GM12878 (cell line): ENCODE measurements around the gene PERM1. TPM values are rescaled to one million over a fixed set of nuclear protein-coding genes. Genes with fewer than 3 reads are reported as not detected.

Source experiments
- ATAC-seq: fragments of 200-7000 bp; cut with Tn5 transposase; 3 replicates; pipeline ENCODE4 v1.9.1; 2020; ENCODE audit warnings: mild to moderate bottlenecking, moderate library complexity
- BruUV-seq: library from RNA; stranded (reverse); fragments of 400-500 nt; replicated peaks from 2 replicates; lab custom pipeline; 2021; lab: Mats Ljungman, UMichigan
- CTCF ChIA-PET: fragments of 300-600 bp; sonication (Branson Sonifier 250); formaldehyde crosslinking; extraction: SDS; loops from one replicate; lab custom pipeline; 2021; ENCODE audit warnings: inconsistent platforms; lab: Yijun Ruan, JAX
- POLR2A ChIA-PET: fragments of 350-600 bp; formaldehyde crosslinking; extraction: SDS; loops from one replicate; lab custom pipeline; 2021; ENCODE audit warnings: inconsistent platforms; lab: Charles Lee
- RAD21 ChIA-PET: fragments of 300-600 bp; sonication (Branson Sonifier 250); formaldehyde crosslinking; loops from one replicate; lab custom pipeline; 2023; ENCODE audit warnings: antibody characterized with exemption; ENCODE audit not compliant: unreplicated experiment; lab: Charles Lee
- SMC1A ChIA-PET: fragments of 300-600 bp; sonication (Branson Sonifier 250); formaldehyde crosslinking; loops from one replicate; lab custom pipeline; 2023; ENCODE audit not compliant: unreplicated experiment, uncharacterized antibody; lab: Charles Lee
- DNase-seq: peaks from one replicate; pipeline ENCODE4 v3.0.0-alpha.2; 2011; ENCODE audit warnings: low read depth, low spot score
- FAIRE-seq: peaks from 3 replicates; lab custom pipeline; 2011; peaks lifted over from hg19 to GRCh38; lab: Jason Lieb, UNC
- H2AFZ ChIP-seq: 2 replicates; pipeline ENCODE4 v1.6.0; 2011; ENCODE audit warnings: low read depth, low read length, control low read depth; ENCODE audit not compliant: control insufficient read depth
- H3K27ac ChIP-seq: 2 replicates; pipeline ENCODE4 v1.5.1; 2011; ENCODE audit warnings: control low read depth; ENCODE audit not compliant: control insufficient read depth, insufficient read depth
- H3K27me3 ChIP-seq, 2 experiments: replicated peaks in 1 of 2; 2 replicates each; pipeline versions ENCODE4 v1.6.0 to v1.6.1; 2011; ENCODE audit warnings: low read length in 1 of 2; ENCODE audit not compliant: control insufficient read depth in 2 of 2, insufficient read depth in 2 of 2
- H3K36me3 ChIP-seq, 2 experiments: 2 replicates each; pipeline ENCODE4 v1.5.1; 2011; ENCODE audit warnings: low read length in 1 of 2; ENCODE audit not compliant: control insufficient read depth in 2 of 2, insufficient read depth in 2 of 2
- H3K4me1 ChIP-seq: 2 replicates; pipeline ENCODE4 v1.6.1; 2011; ENCODE audit warnings: mild to moderate bottlenecking, low read length, moderate library complexity, mixed read lengths; ENCODE audit not compliant: control insufficient read depth, insufficient read depth
- H3K4me2 ChIP-seq: 2 replicates; pipeline ENCODE4 v1.6.0; 2011; ENCODE audit warnings: control low read depth; ENCODE audit not compliant: control insufficient read depth, insufficient read depth
- H3K4me3 ChIP-seq: fragments of 200-600 bp; sonication (generic); 2 replicates; pipeline ENCODE4 v1.5.1; 2016
- H3K79me2 ChIP-seq: 2 replicates; pipeline ENCODE4 v1.6.0; 2011; ENCODE audit warnings: low read length; ENCODE audit not compliant: control insufficient read depth, insufficient read depth
- H3K9ac ChIP-seq: 2 replicates; pipeline ENCODE4 v1.8.0; 2011; ENCODE audit warnings: low read length, control low read depth, mixed read lengths; ENCODE audit not compliant: control insufficient read depth, insufficient read depth
- H3K9me3 ChIP-seq: replicated peaks from 3 replicates; pipeline ENCODE4 v1.5.1; 2011; ENCODE audit warnings: mild to moderate bottlenecking, low read length; ENCODE audit not compliant: control insufficient read depth, insufficient read depth
- H4K20me1 ChIP-seq: 2 replicates; pipeline ENCODE4 v1.6.0; 2011; ENCODE audit not compliant: control insufficient read depth, insufficient read depth
- FOXM1 ChIP-seq: IDR thresholded peaks from 2 replicates; pipeline ENCODE4 v1.6.1; 2012; ENCODE audit warnings: low read depth, mild to moderate bottlenecking, inconsistent platforms, low read length, moderate library complexity
- NBN ChIP-seq: fragments of 450-650 bp; IDR thresholded peaks from 2 replicates; pipeline ENCODE4 v1.6.1; 2016
- NRF1 ChIP-seq: conservative IDR thresholded peaks from 2 replicates; pipeline ENCODE4 v1.6.1; 2011; ENCODE audit warnings: mild to moderate bottlenecking, low read depth, low read length, improper control_type of control experiment
- ZNF384 ChIP-seq: IDR thresholded peaks from 2 replicates; pipeline ENCODE4 v1.6.1; 2012; ENCODE audit warnings: low read depth, mild to moderate bottlenecking, low read length, improper control_type of control experiment, borderline replicate concordance
- WGBS: methylation state at CpG from one replicate; pipeline ENCODE4 v1.1.6; 2016; ENCODE audit warnings: low lambda C conversion rate; ENCODE audit not compliant: insufficient replicate concordance, insufficient coverage; ENCODE audit errors: missing lambda C conversion rate; 5-methylcytosine and 5-hydroxymethylcytosine counted together
- in situ Hi-C: fragments of 300-500 bp; cut with MboI; formaldehyde crosslinking; loops from 9 replicates; pipeline ENCODE4 v1.14.3; 2018; ENCODE audit warnings: mixed read lengths
- intact Hi-C: fragments of 100-400 bp; cut with micrococcal nuclease; formaldehyde crosslinking; loops from one replicate; pipeline ENCODE4 v1.14.2; 2022; ENCODE audit not compliant: unreplicated experiment
- polyA plus RNA-seq, 11 experiments: library from polyadenylated mRNA; depleted of rRNA in 4 of 11; unstranded in 6 of 11; stranded (reverse) in 5 of 11; fragments of >200 nt; fragmentation: Nextera tagmentation in 4 of 11; fragmentation: Illumina TruSeq in 1 of 11; extraction: Ambion mirVana in 4 of 11; extraction: Trizol in 1 of 11; gene quantifications; 1 replicate in 1 of 11; 2 replicates in 10 of 11; pipeline versions ENCODE4 v1.2.1 to v1.2.3, GENCODE V29; 2011 to 2016; ENCODE audit warnings: inconsistent platforms in 2 of 11, missing spikeins in 2 of 11, low read depth in 1 of 11
- total RNA-seq, 4 experiments: library from RNA; depleted of rRNA in 3 of 4; stranded (reverse); fragments of >200 nt in 3 of 4; fragmentation: Illumina TruSeq in 1 of 4; extraction: Trizol in 1 of 4; gene quantifications; 2 replicates each; pipeline versions ENCODE4 v1.2.1 to v1.2.3, GENCODE V29; 2013 to 2021
- TF ChIP-seq, protein P1 (sequence below): IDR thresholded peaks from 2 replicates; pipeline ENCODE4 v1.6.1; 2012; ENCODE audit warnings: low read depth, low read length, improper control_type of control experiment

The PERM1 gene
- total and polyA plus RNA-seq, 10 of the 15 experiments (the other 5 are each of a cell fraction or from before 2014, with no cell fraction given), result not detected

DNA sequence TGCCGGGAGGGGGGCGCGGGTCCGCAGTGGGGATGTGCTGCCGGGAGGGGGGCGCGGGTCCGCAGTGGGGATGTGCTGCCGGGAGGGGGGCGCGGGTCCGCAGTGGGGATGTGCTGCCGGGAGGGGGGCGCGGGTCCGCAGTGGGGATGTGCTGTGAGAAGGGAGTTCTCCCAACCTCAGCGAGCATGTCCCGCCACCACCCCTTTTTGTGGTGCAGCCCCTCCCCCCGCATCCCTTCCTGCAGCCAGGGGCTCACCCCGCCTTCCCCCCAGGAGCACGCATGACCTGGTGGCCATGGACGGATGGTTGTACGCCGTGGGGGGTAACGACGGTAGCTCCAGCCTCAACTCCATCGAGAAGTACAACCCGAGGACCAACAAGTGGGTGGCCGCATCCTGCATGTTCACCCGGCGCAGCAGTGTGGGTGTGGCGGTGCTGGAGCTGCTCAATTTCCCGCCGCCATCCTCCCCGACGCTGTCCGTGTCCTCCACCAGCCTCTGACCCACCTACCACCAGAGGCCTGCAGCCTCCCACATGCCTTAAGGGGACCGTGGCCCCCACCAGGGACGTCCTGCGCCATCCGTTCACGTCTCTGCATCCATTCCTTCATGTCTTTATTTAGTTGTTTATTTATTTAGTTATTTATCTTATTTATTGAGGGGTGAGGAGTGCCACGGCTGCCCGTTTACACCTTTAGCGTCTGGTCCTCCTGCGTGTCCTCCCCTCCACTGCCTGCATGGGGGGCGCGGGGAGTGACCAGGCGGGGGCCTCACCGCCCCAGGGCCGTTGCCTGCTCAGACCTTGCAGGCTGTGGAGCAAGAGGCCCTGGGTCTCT, 17.0 kb downstream of the PERM1 start (continued):
- TF ChIP-seq ZNF384, result no peak

- Histone ChIP-seq H3K4me1 (peaks cover 15% of the 10 kb centered on the region), H3K27ac (no peak overlapping the region), H3K4me3 (no peak overlapping the region), H2AFZ (no peak overlapping the region), H3K9ac (no peak overlapping the region), H3K36me3 (no peaks in the 10 kb centered on the region; a peak in 1 of 4 replicates), H4K20me1 (no peaks in the 10 kb centered on the region), H3K79me2 (peaks cover 2% of the 10 kb centered on the region), H3K9me3 (no peaks in the 10 kb centered on the region), H3K4me2 (no peak overlapping the region), H3K27me3 (no peaks in the 10 kb centered on the region)
- no peak for FAIRE-seq
- ChIA-PET POLR2A (no interaction called here), SMC1A (no interaction called here), CTCF (no interaction called here), RAD21 (no interaction called here)
- no peak for DNase-seq
- 95% methylated on average over 46 of the region's 47 CpGs for WGBS
- ATAC-seq, result no peak
- BruUV-seq, result no TSS peak
- TF ChIP-seq NRF1 (no peak), FOXM1 (no peak), NBN (no peak)
- TF ChIP-seq, protein P1, sequence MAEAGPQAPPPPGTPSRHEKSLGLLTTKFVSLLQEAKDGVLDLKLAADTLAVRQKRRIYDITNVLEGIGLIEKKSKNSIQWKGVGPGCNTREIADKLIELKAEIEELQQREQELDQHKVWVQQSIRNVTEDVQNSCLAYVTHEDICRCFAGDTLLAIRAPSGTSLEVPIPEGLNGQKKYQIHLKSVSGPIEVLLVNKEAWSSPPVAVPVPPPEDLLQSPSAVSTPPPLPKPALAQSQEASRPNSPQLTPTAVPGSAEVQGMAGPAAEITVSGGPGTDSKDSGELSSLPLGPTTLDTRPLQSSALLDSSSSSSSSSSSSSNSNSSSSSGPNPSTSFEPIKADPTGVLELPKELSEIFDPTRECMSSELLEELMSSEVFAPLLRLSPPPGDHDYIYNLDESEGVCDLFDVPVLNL, result no peak
- in situ Hi-C loops (no loop called here), intact Hi-C loops (no loop called here)
These were observed 18.0 kb downstream of the PERM1 start for GRCh38 chr1:963746-964525.
